Upper lobe of left lung (tissue), 6 donors: ENCODE measurements around the gene TMSB10. TPM values are rescaled to one million over a fixed set of nuclear protein-coding genes. Genes with fewer than 3 reads are reported as not detected.
"Not testable (repeated sequence)": the region's sequence is repeated elsewhere in the genome, so short reads cannot be mapped to it uniquely, and the experiment has no call there.

ENCODE experiments used
- ATAC-seq, 2 donors: fragments of 200-7000 bp; cut with Tn5 transposase; one replicate each; pipeline ENCODE4 v1.9.1; 2022; ENCODE audit warnings: mild to moderate bottlenecking in 2 of 2, moderate library complexity in 2 of 2; ENCODE audit not compliant: low FRiP score in 2 of 2
- DNase-seq, 2 donors: peaks; one replicate each; pipeline ENCODE4 v3.0.0-alpha.2; 2019 to 2020
- H3K27ac ChIP-seq, 4 donors: fragments of 200-600 bp; sonication (generic); one replicate each; pipeline ENCODE4 v1.5.1; 2016 to 2019
- H3K27me3 ChIP-seq, 4 donors: fragments of 200-600 bp; sonication (generic); one replicate each; pipeline ENCODE4 v1.5.1; 2017 to 2019
- H3K36me3 ChIP-seq, 4 donors: fragments of 200-600 bp; sonication (generic); one replicate each; pipeline ENCODE4 v1.5.1; 2016 to 2019
- H3K4me1 ChIP-seq, 4 donors: fragments of 200-600 bp; sonication (generic); one replicate each; pipeline ENCODE4 v1.5.1; 2018 to 2019
- H3K4me3 ChIP-seq, 4 donors: fragments of 200-600 bp; sonication (generic); one replicate each; pipeline ENCODE4 v1.5.1; 2017 to 2019; ENCODE audit warnings: mild to moderate bottlenecking in 2 of 4, moderate library complexity in 1 of 4
- H3K9me3 ChIP-seq, 4 donors: fragments of 200-600 bp; sonication (generic); one replicate each; pipeline ENCODE4 v1.5.1; 2018 to 2019
- EP300 ChIP-seq, 4 donors: sonication (generic); formaldehyde crosslinking; IDR thresholded peaks; one replicate each; pipeline ENCODE4 v1.5.1; 2017; ENCODE audit warnings: antibody characterized with exemption in 4 of 4, control low read depth in 2 of 4
- POLR2A ChIP-seq, 4 donors: fragments of 450-650 bp; IDR thresholded peaks; one replicate each; pipeline ENCODE4 v1.5.1; 2016 to 2017; ENCODE audit warnings: antibody characterized with exemption in 4 of 4, mild to moderate bottlenecking in 2 of 4
- POLR2AphosphoS5 ChIP-seq, 2 donors: sonication (generic); formaldehyde crosslinking; IDR thresholded peaks; one replicate each; pipeline ENCODE4 v1.5.1; 2017; ENCODE audit warnings: antibody characterized with exemption in 2 of 2
- WGBS, 2 donors: methylation state at CpG; one replicate each; pipeline ENCODE4 v1.1.5; 2017 to 2018; 5-methylcytosine and 5-hydroxymethylcytosine counted together
- total RNA-seq, 6 donors: library from RNA; depleted of rRNA in 4 of 6; stranded (reverse); fragments of >200 nt in 4 of 6; gene quantifications; one replicate each; pipeline versions ENCODE4 v1.1.0 to v1.2.1, GENCODE V29; 2016 to 2021
- TF ChIP-seq, protein P1 (sequence below), 6 experiments: fragments of 450-650 bp in 4 of 6; fragments of 200-600 bp in 2 of 6; sonication (generic) in 2 of 6; IDR thresholded peaks; one replicate each; pipeline ENCODE4 v1.5.1; 2016 to 2019; ENCODE audit warnings: antibody characterized with exemption in 6 of 6
- donor health status: DM: no; HTN: no; CAD: no; lungs with moderate emphysema.
- donor health status: DM: no; HTN: yes; CAD: no; lungs with severe emphysema.

TMSB10 gene
- total RNA-seq, 6 donors from 2014 or later: 1,275 to 5,234 (median 2,267) TPM

DNA sequence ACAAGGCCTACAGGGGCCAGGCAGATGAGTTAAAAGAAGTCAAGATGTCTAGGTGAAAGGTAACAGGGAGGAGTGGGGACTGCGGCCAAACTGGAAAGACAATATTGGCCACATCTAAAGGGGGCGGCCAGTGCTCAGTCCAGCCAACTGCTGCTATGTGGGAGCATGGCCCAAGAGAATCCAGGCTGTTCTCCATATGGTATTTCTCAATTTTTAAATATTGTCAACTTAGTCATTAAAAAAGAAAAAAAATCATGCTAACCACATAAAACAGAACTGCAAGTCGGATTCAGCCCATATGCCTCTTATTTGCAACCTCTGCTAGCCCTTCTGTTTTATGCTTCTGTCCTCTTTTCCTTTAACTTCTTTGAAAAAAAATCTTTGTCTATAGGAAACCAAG is 39.3 kb upstream of the TMSB10 start:
- no peak for DNase-seq
- no peak for ATAC-seq
- WGBS, 2 donors: 74 to 83% methylated on average over 3 of the region's 3 CpGs

DNA sequence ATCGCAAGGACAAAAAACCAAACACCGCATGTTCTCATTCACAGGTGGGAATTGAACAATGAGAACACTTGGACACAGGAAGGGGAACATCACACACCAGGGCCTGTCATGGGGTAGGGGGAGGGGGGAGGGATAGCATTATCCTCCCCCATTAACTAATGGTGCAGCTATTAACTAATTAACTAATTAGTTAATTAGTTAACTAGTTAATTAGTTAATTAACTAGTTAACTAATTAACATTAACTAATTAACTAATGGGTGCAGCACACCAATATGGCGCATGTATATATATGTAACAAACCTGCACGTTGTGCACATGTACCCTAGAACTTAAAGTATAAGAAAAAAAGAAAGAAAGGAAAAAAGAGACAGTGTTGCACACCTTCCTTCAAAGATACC is 37.1 kb upstream of the TMSB10 start:
- H3K4me1 ChIP-seq, H3K9me3 ChIP-seq, H3K27ac ChIP-seq, H3K36me3 ChIP-seq, H3K4me3 ChIP-seq, DNase-seq, H3K27me3 ChIP-seq, ATAC-seq: not testable (repeated sequence)
- WGBS, 2 donors: 96 to 99% methylated on average over 4 of the region's 4 CpGs

More for the DNA sequence above, 39.3 kb upstream of the TMSB10 start:
- TF ChIP-seq, protein P1, sequence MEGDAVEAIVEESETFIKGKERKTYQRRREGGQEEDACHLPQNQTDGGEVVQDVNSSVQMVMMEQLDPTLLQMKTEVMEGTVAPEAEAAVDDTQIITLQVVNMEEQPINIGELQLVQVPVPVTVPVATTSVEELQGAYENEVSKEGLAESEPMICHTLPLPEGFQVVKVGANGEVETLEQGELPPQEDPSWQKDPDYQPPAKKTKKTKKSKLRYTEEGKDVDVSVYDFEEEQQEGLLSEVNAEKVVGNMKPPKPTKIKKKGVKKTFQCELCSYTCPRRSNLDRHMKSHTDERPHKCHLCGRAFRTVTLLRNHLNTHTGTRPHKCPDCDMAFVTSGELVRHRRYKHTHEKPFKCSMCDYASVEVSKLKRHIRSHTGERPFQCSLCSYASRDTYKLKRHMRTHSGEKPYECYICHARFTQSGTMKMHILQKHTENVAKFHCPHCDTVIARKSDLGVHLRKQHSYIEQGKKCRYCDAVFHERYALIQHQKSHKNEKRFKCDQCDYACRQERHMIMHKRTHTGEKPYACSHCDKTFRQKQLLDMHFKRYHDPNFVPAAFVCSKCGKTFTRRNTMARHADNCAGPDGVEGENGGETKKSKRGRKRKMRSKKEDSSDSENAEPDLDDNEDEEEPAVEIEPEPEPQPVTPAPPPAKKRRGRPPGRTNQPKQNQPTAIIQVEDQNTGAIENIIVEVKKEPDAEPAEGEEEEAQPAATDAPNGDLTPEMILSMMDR (IDR thresholded peaks at IDR 0.05): no peak
- TF ChIP-seq POLR2AphosphoS5 (IDR thresholded peaks at IDR 0.05): no peak
- no peak for TF ChIP-seq POLR2A (IDR thresholded peaks at IDR 0.05)
- no peak for TF ChIP-seq EP300 (IDR thresholded peaks at IDR 0.05)
- H3K27ac ChIP-seq: no peak overlapping the region
- H3K4me1 ChIP-seq: no peaks in the 10 kb centered on the region
- H3K27me3 ChIP-seq: no peaks in the 10 kb centered on the region
- no peak overlapping the region for H3K4me3 ChIP-seq
- H3K36me3 ChIP-seq: no peaks in the 10 kb centered on the region
- H3K9me3 ChIP-seq: no peaks in the 10 kb centered on the region

DNA sequence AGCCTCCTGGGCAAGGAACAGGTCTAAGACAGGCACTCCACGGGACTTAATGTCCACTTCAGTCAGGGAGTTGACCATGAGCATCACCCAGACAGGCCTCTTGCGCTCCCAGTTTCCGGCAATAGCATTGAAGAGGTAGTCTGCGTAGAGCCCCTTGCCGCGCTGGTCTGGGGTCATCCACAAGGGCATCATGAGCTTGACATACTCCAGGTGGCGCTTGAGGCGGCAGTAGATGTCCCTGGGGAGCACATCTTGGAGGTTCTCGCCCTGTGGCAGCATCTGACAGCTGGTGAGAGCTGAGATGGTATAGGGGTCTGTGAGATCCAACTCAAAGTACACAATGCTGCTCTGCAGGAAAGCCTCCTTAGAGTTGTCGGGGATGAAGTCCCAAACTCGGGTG is 35.1 kb upstream of the TMSB10 start:
- WGBS, 2 donors: 88 to 98% methylated on average over 7 to 11 of the region's 11 CpGs
- DNase-seq (no peak), ATAC-seq (peak in 1 of 2 donors; percentile 61)
- H3K4me3 ChIP-seq: no peak overlapping the region
- no peaks in the 10 kb centered on the region for H3K27me3 ChIP-seq
- no peak overlapping the region for H3K27ac ChIP-seq
- TF ChIP-seq EP300 (IDR thresholded peaks at IDR 0.05) (no peak), POLR2AphosphoS5 (IDR thresholded peaks at IDR 0.05) (no peak), POLR2A (IDR thresholded peaks at IDR 0.05) (no peak)
- TF ChIP-seq, protein P1 (IDR thresholded peaks at IDR 0.05): no peak
- H3K4me1 ChIP-seq: no peaks in the 10 kb centered on the region
- no peaks in the 10 kb centered on the region for H3K9me3 ChIP-seq
- H3K36me3 ChIP-seq: no peaks in the 10 kb centered on the region

DNA sequence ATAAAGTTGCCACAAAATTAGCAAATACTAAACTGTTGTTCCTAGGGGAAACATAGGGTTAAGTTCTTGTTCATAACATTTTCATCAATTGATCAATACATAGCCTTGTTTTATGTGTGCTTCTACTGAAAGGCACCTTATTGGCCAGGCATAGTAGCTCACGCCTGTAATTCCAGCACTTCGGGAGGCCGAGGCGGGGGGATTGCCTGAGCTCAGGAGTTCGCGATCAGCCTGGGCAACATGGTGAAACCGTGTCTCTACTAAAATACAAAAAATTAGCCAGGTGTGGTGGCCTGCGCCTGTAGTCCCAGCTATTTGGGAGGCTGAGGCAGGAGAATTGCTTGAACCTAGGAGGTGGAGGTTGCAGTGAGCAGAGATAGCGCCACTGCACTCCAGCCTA is 32.8 kb upstream of the TMSB10 start:
- DNase-seq: peak in 1 of 2 donors; percentile 27
- not testable (repeated sequence) for H3K4me1 ChIP-seq, H3K27ac ChIP-seq, H3K36me3 ChIP-seq, H3K27me3 ChIP-seq, H3K9me3 ChIP-seq, H3K4me3 ChIP-seq, ATAC-seq
- WGBS, 2 donors: 88 to 96% methylated on average over 9 of the region's 9 CpGs

DNA sequence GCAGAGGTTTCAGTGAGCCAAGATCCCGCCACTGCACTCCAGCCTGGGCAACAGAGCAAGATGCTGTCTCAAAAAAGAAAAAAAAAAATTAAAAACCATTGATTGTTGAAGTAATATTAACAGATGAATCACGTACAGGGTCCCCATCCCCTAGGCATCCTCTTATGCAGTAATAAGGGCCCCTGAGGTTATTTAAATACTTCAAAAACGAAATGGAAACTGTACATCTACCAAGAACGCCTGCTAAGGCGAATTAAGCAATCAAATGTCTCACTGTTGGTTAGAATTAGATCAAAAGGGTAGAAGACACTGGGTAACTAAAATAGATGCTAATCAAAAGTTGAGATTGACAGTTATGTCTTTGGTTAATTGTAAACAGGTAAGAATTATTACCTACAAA is 32.1 kb upstream of the TMSB10 start:
- H3K4me1 ChIP-seq: no peaks in the 10 kb centered on the region
- ATAC-seq (no peak), DNase-seq (no peak)
- no peaks in the 10 kb centered on the region for H3K36me3 ChIP-seq
- no peak for TF ChIP-seq POLR2AphosphoS5 (IDR thresholded peaks at IDR 0.05)
- TF ChIP-seq, protein P1 (IDR thresholded peaks at IDR 0.05): no peak
- no peak for TF ChIP-seq POLR2A (IDR thresholded peaks at IDR 0.05)
- no peak for TF ChIP-seq EP300 (IDR thresholded peaks at IDR 0.05)
- no peak overlapping the region for H3K27ac ChIP-seq
- no peaks in the 10 kb centered on the region for H3K9me3 ChIP-seq
- 78 to 85% methylated on average over 5 of the region's 5 CpGs for WGBS, 2 donors
- no peaks in the 10 kb centered on the region for H3K27me3 ChIP-seq
- H3K4me3 ChIP-seq: no peak overlapping the region

DNA sequence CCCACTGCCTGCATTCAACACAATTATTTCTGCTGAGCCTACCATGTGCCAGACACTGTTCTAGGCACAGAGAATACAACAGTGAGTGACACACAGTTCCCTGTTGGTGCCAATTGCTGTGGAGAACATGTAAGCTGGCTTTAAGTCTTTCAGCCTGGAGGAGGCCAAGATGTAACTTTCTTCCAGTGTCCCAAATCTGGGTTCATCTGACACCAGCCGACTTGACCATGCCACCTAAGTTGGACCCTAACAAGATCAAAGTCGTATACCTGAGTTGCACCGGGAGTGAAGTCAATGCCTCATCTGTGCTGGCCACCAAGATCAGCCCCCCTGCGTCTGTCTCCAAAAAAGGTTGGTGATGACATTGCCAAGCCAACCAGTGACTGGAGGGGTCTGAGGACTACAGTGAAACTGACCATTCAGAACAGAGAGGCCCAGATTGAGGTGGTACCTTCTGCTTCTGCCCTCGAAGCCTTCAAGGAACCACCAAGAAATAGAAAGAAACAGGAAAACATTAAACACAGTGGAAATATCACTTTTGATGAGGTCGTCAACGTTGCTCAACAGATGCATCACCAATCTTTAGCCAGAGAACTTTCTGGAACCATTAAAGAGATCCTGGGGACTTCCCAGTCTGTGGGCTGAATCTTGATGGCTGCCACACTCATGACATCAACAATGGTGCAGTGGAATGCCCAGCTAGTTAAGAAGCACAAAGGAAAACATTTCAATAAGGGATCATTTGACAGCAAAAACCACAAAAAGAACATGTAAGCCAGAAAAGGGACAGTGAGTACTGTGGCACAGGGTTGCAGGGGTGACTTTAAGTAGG is 30.9 kb upstream of the TMSB10 start:
- WGBS, 2 donors: 78 to 87% methylated on average over 7 of the region's 7 CpGs
- H3K27ac ChIP-seq: no peak overlapping the region
- H3K27me3 ChIP-seq: no peaks in the 10 kb centered on the region
- ATAC-seq (no peak), DNase-seq (no peak)
- no peak overlapping the region for H3K4me3 ChIP-seq
- H3K4me1 ChIP-seq: peaks cover under 1 to 4% (median 2%) of the 10 kb centered on the region in 4 donors
- TF ChIP-seq, protein P1 (IDR thresholded peaks at IDR 0.05): no peak
- TF ChIP-seq POLR2AphosphoS5 (IDR thresholded peaks at IDR 0.05) (no peak), EP300 (IDR thresholded peaks at IDR 0.05) (no peak), POLR2A (IDR thresholded peaks at IDR 0.05) (no peak)
- no peaks in the 10 kb centered on the region for H3K9me3 ChIP-seq
- no peaks in the 10 kb centered on the region for H3K36me3 ChIP-seq
